NCI-H187 (cell line): Measurements from ENCODE around the gene KLK8.
A peak's percentile ranks its signal among the peaks of the same experiment; 100 is the strongest.

Experiments
- DNase-seq, 2 experiments: peaks; one replicate each; lab custom pipeline; 2025; lab: John Stamatoyannopoulos, UW

KLK8 gene, protein sequence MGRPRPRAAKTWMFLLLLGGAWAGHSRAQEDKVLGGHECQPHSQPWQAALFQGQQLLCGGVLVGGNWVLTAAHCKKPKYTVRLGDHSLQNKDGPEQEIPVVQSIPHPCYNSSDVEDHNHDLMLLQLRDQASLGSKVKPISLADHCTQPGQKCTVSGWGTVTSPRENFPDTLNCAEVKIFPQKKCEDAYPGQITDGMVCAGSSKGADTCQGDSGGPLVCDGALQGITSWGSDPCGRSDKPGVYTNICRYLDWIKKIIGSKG

DNA sequence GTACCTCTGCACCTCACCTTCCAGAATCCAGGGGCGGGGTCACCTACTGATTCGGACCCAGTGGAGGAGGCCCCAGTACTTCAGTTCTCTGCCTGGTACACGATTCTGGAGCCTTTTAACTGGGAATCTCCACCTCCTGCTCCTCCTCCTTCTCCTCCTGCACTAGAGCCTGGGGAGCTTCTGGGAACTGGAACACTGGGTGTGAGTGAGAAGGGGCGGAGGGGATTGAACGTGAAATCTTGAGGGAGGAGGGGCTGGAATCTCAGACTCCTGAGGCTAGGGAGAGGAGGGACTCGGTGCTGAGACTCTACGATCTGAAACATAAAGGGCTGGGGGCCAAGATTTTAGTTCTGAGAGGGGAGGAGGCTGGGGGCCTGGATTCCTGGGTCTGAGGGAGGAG is at the start of gene KLK8:
TSS of gene KLK8 (minus strand) at position 90 of the 400 bp plus-strand sequence. CDS start 437 bp downstream, outside the sequence.
- no peak for DNase-seq

DNA sequence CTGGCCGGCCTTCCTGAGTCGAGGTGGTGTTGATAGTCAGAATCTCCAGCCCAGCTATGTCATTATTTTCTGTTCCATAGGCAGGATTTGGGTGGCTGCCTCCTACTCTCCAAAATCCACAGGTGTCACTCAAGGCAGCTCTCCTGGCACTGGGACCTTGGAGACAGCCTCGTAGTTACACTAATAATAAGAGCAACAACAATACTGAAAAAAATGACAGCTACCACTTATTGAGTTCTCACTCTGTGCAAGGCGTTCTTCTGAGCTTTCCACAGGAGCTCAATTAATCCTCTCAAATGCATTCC is 45.6 kb upstream of the KLK8 start:
- DNase-seq, result peak in 1 of 2 experiments; percentile 59

DNA sequence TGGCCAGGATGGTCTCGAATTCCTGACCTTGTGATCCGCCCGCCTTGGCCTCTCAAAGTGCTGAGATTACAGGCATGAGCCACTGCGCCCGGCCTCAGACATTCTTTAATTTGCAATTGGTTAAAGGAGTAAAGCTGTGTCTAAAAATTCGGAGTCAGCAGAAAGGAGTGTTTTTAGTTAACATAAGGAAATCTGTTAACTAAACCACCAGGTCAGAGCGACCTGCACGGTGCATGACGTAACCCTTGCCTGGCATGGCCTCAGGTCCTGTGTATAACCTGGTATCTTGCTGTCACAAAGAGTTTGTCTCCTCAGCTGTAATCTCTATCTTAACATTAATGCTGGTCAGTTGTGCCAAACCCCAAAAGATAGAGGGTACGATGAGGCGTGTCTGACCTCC is 42.9 kb upstream of the KLK8 start:
- DNase-seq, result no peak

DNA sequence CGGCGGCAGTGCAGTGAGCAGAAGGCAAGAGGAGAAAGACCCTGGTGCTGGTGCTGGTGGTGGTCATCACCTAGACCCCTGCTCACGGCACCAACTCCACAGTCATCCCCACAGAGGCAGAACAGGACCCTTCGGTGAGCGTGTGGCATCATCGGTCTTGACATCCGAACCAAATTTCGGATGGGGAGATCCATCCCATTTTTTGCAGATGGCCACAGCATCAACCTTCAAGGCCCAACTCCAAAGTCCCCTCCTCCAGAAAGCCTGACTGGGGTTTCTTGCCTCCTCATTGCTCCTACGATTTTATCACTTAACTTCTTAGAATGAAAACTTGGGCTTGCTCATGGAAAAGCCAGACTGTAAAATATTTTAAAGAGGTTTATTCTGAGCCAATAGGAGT is 42.1 kb upstream of the KLK8 start:
- no peak for DNase-seq

DNA sequence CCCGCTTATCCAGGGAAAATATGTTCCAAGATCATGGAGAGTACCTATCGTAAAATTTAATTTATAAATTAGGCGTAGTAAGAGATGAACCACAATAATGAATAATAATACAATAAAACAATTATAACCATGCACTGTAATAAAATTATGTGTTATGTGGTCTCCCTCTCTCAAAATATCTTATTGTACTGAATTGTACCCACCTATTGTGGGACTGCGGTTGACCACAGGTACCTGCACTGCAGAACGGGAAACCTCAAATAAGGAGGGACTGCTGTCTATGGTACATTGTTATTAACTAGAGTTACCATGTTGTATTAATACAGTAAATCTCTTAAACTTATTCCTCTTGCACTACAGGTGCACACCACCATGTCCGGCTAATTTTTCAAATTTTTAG is 38.7 kb upstream of the KLK8 start:
- DNase-seq, result no peak

DNA sequence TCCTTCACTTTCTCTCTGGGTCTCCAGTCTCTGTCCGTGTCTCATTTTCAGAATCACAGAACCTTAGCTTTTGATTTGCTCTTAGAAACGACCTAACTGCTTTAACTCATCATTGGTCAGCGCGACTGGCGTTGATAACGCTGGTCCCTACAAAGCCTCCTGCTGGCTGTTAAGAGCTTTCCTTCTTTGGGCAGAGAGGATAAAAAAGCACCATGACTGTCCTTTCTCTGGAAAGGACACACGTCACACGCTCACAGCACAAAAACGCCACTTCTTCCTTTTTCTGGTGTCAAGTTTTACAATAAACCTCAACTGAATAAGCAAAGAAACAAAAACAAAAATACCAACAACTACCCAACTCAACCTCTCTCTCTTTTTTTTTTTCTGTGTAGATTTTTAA is 35.1 kb upstream of the KLK8 start:
- DNase-seq, result no peak

DNA sequence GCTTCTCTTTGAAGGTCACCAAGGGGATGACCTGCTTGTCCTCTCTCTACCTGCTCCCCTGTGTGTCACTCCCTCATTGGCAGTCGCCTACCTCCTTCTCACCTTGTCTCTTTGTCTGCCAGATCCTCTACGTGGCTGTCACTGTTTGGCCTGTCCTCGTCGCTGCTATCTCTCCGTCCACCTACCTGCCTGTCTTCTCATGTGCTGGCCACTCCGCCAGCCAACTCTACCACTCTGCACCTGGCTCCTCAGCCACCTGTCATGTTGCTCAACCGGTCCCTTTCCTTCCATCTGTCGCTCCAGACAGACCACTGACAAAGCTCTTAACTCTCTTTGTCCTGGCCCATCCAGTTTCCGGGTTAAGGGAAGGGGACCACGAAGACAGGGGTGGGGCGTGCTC is 33.3 kb upstream of the KLK8 start, which contains the start of gene KLK12:
TSS of gene KLK12 (minus strand) at position 299 of the 400 bp plus-strand sequence. CDS start 381 bp downstream, outside the sequence.
- no peak for DNase-seq

DNA sequence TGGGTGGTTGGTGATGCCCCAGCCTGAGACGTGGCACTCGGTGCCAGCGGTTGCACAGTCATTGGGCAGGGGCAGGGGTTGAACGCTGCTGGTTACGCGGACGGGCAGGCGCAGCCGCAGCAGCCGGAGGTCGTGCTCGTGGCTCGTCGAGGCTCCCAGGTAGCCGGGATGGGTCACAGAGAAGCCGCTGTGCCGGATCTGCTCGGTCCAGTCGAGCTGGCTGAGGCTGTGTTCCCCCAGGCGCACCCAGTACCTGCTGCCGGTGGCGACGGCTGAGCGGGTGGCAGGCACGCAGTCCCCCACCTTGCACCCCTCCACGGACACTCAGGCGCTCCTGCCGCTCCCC is 30.4 kb upstream of the KLK8 start:
- no peak for DNase-seq

DNA sequence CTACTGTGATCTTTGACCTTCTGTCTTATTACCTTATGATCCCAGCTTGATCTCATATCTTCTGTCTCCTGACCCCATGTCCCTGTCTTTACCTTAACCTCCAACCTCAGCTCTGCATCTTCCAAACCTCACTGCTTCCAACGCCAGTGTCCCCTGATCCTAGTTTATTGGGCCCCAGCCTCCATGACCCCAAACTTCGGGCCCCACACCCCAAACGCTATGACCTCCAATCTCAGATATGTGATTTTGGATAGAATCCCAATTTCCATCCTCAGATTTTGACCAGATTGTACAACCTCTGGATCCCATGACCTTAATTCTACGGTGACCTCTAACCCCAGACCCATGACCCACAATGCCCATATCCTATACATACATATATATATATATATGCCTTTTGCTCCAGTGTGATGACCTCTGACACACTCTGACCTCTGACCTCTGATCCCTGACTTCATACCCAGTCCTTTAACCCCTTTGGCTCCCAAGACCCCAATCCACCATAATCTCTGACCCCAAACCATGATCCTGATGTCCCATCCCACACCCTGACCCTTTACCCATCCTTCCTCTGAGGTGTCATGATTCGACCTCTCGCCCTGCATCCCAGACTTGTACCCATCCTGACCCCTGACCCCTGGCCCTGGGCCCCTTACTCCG is 29.9 kb upstream of the KLK8 start:
- DNase-seq, result no peak

DNA sequence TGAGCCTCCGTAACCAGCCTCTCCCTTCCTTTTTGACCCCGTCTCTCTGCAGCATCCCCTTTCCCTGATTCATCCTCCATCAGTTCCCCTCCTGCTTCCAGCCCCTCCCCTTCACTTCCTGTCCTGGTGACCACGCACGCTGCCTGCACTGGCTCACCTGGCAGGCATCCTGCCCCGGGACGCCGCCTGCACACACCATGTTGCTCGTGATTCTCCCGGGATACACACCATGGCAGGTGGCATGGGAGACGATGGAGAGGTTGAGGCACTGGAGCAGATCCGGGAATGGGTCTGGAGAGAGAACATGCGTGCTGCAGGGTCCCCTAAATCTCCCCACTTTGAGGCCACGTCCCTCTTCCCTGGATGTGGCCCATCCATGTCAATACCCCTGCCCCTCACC is 29.2 kb upstream of the KLK8 start:
- no peak for DNase-seq

DNA sequence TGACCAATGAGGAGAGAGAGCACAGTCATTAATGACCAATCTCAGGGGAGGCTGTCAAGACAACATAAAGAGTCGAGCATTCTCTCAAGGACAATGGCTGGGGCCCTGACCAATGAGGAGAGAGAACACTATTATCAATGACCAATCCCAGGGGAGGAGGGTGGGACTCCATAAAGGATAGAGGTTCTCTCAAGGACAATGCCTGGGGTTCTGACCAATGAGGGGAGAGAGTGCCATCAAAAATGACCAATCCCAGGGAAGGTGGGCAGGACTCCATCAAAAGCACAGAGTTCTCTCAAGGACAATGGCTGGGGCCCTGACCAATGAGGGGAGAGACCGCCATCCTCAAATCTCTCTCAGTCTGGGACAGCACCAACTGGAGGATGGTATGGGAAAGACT is 28.3 kb upstream of the KLK8 start:
- no peak for DNase-seq

DNA sequence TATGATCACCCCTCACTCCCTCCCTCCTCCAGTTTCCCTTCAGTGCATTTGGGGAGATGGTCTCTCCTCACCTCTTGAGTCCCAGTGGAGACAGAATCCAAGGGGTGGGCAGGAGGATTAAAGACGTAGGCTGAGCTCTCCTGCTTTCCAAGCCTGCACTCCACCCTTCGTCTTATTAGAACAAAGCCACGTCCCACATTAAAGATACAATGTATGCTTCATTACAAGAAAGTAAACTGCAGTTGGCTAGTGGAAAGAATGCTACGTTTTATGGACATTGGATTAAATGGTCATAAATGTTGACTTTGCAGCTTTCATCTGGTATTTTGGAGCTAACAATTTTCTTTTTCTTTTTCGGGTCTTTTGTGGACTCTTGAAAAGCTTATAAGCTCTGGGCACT is 26.5 kb upstream of the KLK8 start:
- no peak for DNase-seq

DNA sequence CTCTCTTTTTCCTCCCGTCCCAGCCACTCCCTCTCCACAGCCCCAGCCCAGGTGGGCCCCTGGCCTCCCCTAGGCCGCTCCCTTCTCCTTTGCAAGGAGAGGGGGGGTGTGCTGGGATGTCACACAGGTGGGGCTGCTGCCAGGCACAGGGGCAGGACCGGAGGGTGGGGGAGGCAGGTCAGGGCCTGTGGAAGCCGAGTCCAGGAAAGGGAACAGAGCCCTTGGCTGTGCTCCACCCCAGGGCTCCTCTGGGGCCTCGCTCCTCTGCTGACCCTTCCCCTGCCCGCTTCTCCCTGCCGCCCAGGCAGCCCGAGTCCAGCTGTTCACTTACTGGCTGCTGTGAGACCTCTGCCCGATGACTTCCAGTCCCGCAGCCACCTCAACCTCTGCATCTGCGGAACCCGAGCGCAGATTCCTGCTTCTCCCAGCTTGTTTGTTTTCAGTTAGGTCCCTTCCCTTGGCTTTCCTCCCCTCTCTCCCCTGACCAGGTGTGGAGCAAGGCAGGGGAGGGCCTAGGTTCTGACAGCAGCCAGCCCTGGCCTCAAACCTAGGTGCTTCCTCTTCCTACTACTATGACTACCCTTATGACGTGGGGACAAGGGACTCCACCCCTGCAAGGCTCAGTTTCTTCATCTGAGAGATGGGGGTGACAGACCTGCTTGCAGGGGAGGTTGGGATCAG is 25.9 kb upstream of the KLK8 start:
- DNase-seq, result no peak

DNA sequence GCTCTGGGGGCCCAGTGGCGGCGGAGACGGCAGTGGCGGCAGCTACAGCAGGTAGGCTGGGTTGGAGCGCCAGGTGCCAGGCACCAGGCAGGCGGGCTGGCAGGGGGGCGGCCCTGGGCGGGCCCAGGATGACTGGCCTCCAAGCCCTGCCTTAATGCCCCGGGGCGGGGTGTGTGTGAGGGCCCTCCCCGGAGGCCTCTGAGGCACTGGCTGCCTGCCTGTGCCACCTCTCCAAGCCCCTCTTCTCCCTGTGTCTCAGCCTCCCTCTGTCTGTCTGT is 25.1 kb upstream of the KLK8 start, which contains the start of gene KLK11:
TSS of gene KLK11 (minus strand) at position 63 of the 278 bp plus-strand sequence. CDS start 985 bp downstream, outside the sequence.
- peak; percentile 67 to 80 for DNase-seq

DNA sequence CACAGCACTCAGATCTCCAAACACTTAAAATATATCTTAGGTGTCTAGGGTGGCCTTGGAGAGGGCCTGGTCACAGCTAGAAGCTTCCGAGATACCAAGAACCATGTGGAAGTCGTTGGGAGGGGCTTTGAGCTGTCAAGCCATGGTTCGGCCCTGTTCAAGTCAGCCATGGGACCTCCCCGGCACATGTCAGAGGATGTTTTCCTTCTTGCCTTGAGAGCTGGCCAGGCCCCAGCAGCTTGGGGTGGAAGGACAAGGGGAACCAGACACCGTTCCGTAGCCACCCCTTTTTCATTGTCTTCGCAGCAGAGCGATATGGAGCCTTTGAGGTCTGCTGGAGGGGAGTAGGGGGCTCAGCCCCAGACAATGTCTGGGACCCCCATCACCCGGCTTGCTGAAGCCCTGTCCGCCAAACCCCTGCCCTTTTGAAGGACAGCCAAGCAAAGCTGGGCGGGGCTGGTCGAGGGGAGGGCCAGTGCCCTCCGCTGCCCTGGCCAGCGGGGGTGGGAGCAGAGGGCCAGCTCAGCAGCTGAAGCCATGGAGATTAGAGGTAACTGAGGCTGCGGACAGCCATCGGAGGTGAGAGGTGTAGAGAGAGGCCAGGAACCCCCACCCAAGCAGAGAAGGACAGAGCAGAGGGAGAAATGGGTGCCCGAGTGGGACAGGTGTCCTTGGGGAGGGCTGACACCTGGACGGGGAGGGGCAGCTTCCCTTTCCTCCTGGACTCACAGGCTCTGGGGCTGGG is 24.6 kb upstream of the KLK8 start:
- peak in 1 of 2 experiments; percentile 71 for DNase-seq

DNA sequence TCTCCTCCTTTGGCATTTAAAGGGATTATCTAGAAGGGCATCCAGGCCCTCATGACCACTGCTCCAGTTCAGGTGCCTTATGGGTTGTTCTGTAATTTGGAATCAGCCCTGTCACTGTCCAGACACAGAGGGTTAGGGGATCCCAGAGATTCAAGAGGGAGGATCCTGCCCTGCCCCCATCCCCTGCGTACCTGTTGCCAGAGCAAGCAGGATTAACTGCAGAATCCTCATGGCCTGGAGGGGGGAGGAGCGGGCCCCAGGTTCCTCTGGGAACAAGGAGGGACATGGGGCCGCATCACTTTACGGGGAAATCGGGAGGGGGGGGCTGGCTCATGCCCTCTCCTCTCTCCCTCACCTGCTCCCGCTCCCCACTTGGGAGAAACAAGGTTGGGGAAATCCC is 24.0 kb upstream of the KLK8 start:
- DNase-seq, result peak in 1 of 2 experiments; percentile 71

DNA sequence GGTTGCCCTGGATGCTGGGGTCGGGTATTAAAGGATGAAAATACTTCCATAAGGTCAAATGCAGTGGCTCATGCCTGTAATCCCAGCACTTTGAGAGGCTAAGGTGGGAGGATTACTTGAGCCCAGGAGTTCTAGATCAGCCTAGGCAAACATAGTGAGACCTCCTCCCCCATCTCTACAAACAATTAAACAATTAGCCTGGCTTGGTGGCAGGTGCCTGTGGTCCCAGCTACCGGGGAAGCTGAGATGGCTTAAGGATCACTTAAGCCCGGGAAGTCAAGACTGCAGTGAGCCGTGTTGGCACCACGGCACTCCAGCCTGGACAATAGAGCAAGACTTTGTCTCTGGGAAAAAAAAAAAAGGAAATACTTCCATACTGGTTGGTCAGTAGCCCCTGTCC is 23.5 kb upstream of the KLK8 start:
- peak; percentile 62 to 71 for DNase-seq

DNA sequence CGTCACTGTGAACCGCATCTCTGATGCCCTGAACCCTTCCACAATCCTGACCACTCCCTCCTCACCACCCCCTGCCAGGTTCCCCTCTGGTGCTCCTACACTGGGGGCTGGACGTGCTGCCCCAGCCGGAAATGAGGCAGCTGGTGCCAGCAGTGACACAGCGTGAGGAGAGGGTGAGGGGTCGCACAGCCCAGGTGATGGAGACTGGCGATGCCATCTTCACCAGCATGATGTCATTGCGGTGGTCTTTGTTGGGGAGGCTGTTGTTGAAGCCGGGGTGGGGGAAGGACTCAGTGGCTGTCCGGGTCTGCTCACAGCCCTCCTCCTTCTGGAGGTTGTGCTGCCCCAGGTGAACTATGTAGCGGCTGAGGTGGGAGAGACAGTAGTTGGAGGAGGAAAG is 22.5 kb upstream of the KLK8 start:
- no peak for DNase-seq

DNA sequence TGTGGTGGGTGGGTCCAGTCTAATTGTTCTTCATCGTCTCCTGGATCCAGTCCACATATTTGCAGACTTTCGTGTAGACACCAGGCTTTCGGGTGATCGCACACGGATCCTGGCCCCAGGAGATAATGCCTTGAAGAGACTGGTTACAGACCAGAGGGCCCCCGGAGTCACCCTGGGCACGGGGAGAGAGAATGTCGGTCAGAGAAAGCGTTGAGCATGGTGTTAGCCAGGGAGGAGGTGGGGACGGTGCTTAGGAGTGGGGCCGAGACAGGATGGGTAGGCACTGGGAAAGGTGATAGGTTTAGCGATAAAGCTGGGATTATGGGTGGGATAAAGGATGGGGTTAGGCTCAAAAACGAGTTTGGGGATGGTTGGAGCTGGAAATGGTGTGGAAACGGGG is 21.1 kb upstream of the KLK8 start:
- no peak for DNase-seq

DNA sequence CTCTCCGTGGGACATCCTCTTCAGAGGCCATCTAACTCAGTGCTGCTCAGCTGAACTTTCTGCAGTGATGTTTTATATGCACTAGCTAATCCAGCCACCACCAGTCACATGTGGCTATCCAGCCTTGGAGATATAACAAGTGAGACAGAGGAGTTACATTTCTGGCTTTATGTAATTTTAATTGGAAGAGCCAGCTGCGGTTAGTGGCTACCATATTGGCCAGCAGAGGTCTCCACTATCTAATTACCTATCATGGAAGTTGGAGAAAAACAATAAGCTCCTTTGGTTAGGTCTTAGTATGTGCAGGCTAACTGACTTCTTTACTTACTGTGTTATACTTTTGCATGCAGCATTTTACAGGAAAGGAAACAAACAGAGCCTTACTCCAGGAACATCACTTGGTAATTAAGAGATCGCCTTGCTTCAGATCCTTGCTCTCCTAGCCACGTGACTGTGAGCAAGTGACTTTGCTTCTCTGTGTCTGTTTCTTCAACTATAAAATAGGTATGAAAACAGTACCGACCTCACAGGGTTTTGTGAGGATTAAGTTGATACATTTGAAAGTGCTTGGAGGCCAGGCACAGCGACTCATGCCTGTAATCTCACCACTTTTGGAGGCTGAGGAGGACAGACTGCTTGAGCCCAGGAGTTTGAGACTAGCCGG is 19.7 kb upstream of the KLK8 start:
- DNase-seq, result peak; percentile 27 to 35

DNA sequence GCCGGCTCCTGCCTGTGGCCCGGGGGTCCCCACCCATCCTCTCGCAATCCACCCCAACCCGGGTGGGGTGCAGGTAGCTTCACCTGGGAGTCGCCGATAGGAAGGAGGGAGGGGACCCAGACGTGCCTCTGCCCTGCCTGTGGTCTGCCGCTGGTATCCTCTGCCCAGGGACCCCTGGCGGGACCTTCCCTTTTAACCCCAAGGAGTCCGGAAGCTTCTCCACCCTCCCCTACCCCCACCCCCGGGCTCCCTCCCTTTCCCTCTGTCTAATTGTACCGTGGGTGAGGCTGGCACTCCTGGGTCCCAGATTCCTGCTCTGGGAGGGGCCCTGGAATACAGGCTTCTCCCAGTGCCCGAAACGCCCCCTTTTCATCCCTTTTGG is 18.1 kb upstream of the KLK8 start, which contains the start of gene KLK10:
TSS of gene KLK10 (minus strand) at position 166 of the 382 bp plus-strand sequence. CDS start 579 bp downstream, outside the sequence.
- no peak for DNase-seq
